K562 (cell line): Measurements from ENCODE around the gene PHTF2. TPM values are rescaled to one million over a fixed set of nuclear protein-coding genes. Genes with fewer than 3 reads are reported as not detected.

Experiments used
- ARID1B ChIP-seq: fragments of 450-650 bp; IDR thresholded peaks from 2 replicates; pipeline ENCODE4 v1.6.1; 2016; ENCODE audit warnings: antibody characterized with exemption, mild to moderate bottlenecking, inconsistent platforms
- ATF3 ChIP-seq, 2 experiments: fragments of 450-650 bp in 1 of 2; sonication (generic) in 1 of 2; formaldehyde crosslinking in 1 of 2; IDR thresholded peaks in 1 of 2; conservative IDR thresholded peaks in 1 of 2; 2 replicates each; pipeline versions ENCODE4 v1.6.1 to v1.8.1; 2016 to 2023; ENCODE audit warnings: mild to moderate bottlenecking in 2 of 2, moderate library complexity in 2 of 2, inconsistent platforms in 1 of 2, missing genetic modification reagents in 1 of 2
- CBFA2T3 ChIP-seq: fragments of 450-650 bp; IDR thresholded peaks from 2 replicates; pipeline ENCODE4 v1.6.1; 2017
- CTCFL ChIP-seq: IDR thresholded peaks from 2 replicates; pipeline ENCODE4 v1.6.1; 2011; ENCODE audit warnings: borderline replicate concordance, low read depth, mild to moderate bottlenecking, moderate library complexity, low read length; ENCODE audit not compliant: insufficient read depth, poor library complexity, severe bottlenecking
- FOS ChIP-seq: IDR thresholded peaks from 3 replicates; pipeline ENCODE4 v1.6.1; 2011; ENCODE audit not compliant: insufficient read length; ENCODE audit errors: extremely low read depth
- LCOR ChIP-seq: sonication (generic); formaldehyde crosslinking; IDR thresholded peaks from 2 replicates; pipeline ENCODE4 v1.8.0; 2022; ENCODE audit warnings: mild to moderate bottlenecking, missing genetic modification reagents
- MYNN ChIP-seq, 2 experiments: sonication (generic); formaldehyde crosslinking in 1 of 2; IDR thresholded peaks; 2 replicates each; pipeline versions ENCODE4 v1.5.0 to v1.6.1; 2016 to 2020; ENCODE audit warnings: antibody characterized with exemption in 1 of 2, missing genetic modification reagents in 1 of 2
- RFX1 ChIP-seq: fragments of 450-650 bp; IDR thresholded peaks from 2 replicates; pipeline ENCODE4 v1.6.1; 2016; ENCODE audit warnings: mild to moderate bottlenecking, moderate library complexity
- TEAD4 ChIP-seq, 2 experiments: sonication (generic) in 1 of 2; formaldehyde crosslinking in 1 of 2; IDR thresholded peaks; 2 replicates each; pipeline versions ENCODE4 v1.6.1 to v1.8.0; 2012 to 2022; ENCODE audit warnings: borderline replicate concordance in 1 of 2, inconsistent platforms in 1 of 2, low read length in 1 of 2, mild to moderate bottlenecking in 1 of 2, missing genetic modification reagents in 1 of 2
- ZKSCAN3 ChIP-seq: fragments of 250-450 bp; sonication (Bioruptor Pico); IDR thresholded peaks from 2 replicates; pipeline ENCODE4 v1.4.0; 2020
- ZMIZ1 ChIP-seq, 2 experiments: fragments of 150-350 bp in 1 of 2; IDR thresholded peaks; 2 replicates each; pipeline ENCODE4 v1.6.1; 2012 to 2016; ENCODE audit warnings: low read depth in 2 of 2, low read length in 2 of 2, mild to moderate bottlenecking in 1 of 2, moderate library complexity in 1 of 2
- ZNF561 ChIP-seq: fragments of 450-650 bp; formaldehyde crosslinking; conservative IDR thresholded peaks from 2 replicates; pipeline ENCODE4 v1.4.0; 2020; ENCODE audit warnings: mild to moderate bottlenecking, moderate library complexity
- ZNF589 ChIP-seq: fragments of 200-800 bp; sonication (Bioruptor generic); IDR thresholded peaks from 2 replicates; pipeline ENCODE4 v1.6.1; 2016; ENCODE audit warnings: low read depth, missing genetic modification characterization, missing compliant biosample characterization
- polyA plus RNA-seq, 8 experiments: library from polyadenylated mRNA; depleted of rRNA in 4 of 8; stranded (reverse) in 5 of 8; unstranded in 3 of 8; fragments of >200 nt; fragmentation: Nextera tagmentation in 2 of 8; fragmentation: Illumina TruSeq in 1 of 8; extraction: Ambion mirVana in 2 of 8; extraction: Trizol in 1 of 8; gene quantifications; 2 replicates each; pipeline versions ENCODE4 v1.2.1 to v1.2.3, GENCODE V29; 2011 to 2014; ENCODE audit warnings: inconsistent platforms in 1 of 8, missing spikeins in 1 of 8
- total RNA-seq, 7 experiments: library from RNA; depleted of rRNA in 6 of 7; stranded (reverse); fragments of >200 nt in 6 of 7; fragmentation: Illumina TruSeq in 2 of 7; extraction: Trizol in 2 of 7; gene quantifications; 2 replicates each; pipeline versions ENCODE4 v1.2.1 to v1.2.3, GENCODE V29; 2011 to 2021; ENCODE audit warnings: low replicate concordance in 1 of 7
- TF ChIP-seq, protein P1 (sequence below): fragments of 250-450 bp; sonication (Bioruptor Pico); IDR thresholded peaks from 2 replicates; pipeline ENCODE4 v1.8.0; 2022; ENCODE audit warnings: moderate library complexity, mild to moderate bottlenecking, inconsistent platforms

Gene PHTF2
- total and polyA plus RNA-seq, 9 of the 15 experiments (the other 6 are each of a cell fraction or from before 2014, with no cell fraction given): 17.9 to 43.6 (median 25.4) TPM

- TF ChIP-seq FOS: peak; percentile 2
- TF ChIP-seq LCOR (CRISPR knock-in tag): no peak
- TF ChIP-seq MYNN (IDR thresholded peaks at IDR 0.05): no peak
- TF ChIP-seq MYNN (CRISPR knock-in tag; IDR thresholded peaks at IDR 0.05): no peak
- no peak for TF ChIP-seq ZNF561
- TF ChIP-seq, protein P1, sequence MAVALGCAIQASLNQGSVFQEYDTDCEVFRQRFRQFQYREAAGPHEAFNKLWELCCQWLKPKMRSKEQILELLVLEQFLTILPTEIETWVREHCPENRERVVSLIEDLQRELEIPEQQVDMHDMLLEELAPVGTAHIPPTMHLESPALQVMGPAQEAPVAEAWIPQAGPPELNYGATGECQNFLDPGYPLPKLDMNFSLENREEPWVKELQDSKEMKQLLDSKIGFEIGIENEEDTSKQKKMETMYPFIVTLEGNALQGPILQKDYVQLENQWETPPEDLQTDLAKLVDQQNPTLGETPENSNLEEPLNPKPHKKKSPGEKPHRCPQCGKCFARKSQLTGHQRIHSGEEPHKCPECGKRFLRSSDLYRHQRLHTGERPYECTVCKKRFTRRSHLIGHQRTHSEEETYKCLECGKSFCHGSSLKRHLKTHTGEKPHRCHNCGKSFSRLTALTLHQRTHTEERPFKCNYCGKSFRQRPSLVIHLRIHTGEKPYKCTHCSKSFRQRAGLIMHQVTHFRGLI (CRISPR knock-in tag): no peak
- no peak for TF ChIP-seq CTCFL
- no peak for TF ChIP-seq RFX1
- TF ChIP-seq CBFA2T3: peak; percentile 41
- TF ChIP-seq ATF3 (IDR thresholded peaks at IDR 0.05): peak; percentile 41; the same call in 1 of the 2 replicates
- no peak for TF ChIP-seq ATF3 (CRISPR knock-in tag; conservative IDR thresholded peaks at IDR 0.05)
- TF ChIP-seq ZKSCAN3: no peak
- TF ChIP-seq ARID1B: peak; percentile 79
- TF ChIP-seq TEAD4 (IDR thresholded peaks at IDR 0.05; ENCODE audit: low read length): peak; percentile 20; the same call in 1 of the 2 replicates
- TF ChIP-seq TEAD4 (CRISPR knock-in tag; IDR thresholded peaks at IDR 0.05; ENCODE audit: borderline replicate concordance): no peak
- TF ChIP-seq ZMIZ1 (IDR thresholded peaks at IDR 0.05; ENCODE audit: low read depth in 2 of 2, low read length in 2 of 2): no peak
- TF ChIP-seq ZNF589 (CRISPR knock-in tag): no peak
Observed at GRCh38 chr7:77979219-77979618, 180.6 kb downstream of the PHTF2 start (continued).
